Heart right ventricle (tissue), 16 donors: ENCODE measurements around the gene KRT6B. TPM values are rescaled to one million over a fixed set of nuclear protein-coding genes. Genes with fewer than 3 reads are reported as not detected.
"Not testable (repeated sequence)": the region's sequence is repeated elsewhere in the genome, so short reads cannot be mapped to it uniquely, and the experiment has no call there.

Experiments used
- ATAC-seq, 8 donors: fragments of 200-7000 bp; cut with Tn5 transposase; one replicate each; pipeline ENCODE4 v1.9.1; 2020; ENCODE audit warnings: mild to moderate bottlenecking in 8 of 8, moderate library complexity in 8 of 8, moderate number of reproducible peaks in 1 of 8
- DNase-seq, 2 donors: peaks; one replicate each; pipeline ENCODE4 v3.0.0-alpha.2; 2020
- H3K27ac ChIP-seq, 10 donors: fragments of 200-600 bp; sonication (generic) in 2 of 10; one replicate each; pipeline versions ENCODE4 v1.5.0 to v1.8.0; 2020 to 2022; ENCODE audit warnings: mild to moderate bottlenecking in 3 of 10
- H3K27me3 ChIP-seq, 7 donors: fragments of 200-600 bp; one replicate each; pipeline ENCODE4 v1.8.0; 2021 to 2022; ENCODE audit warnings: mild to moderate bottlenecking in 2 of 7
- H3K36me3 ChIP-seq, 9 donors: fragments of 200-600 bp; sonication (generic) in 1 of 9; one replicate each; pipeline versions ENCODE4 v1.5.0 to v1.8.0; 2020 to 2022; ENCODE audit warnings: mild to moderate bottlenecking in 2 of 9
- H3K4me1 ChIP-seq, 9 donors: fragments of 200-600 bp; sonication (generic) in 1 of 9; one replicate each; pipeline versions ENCODE4 v1.5.0 to v1.8.0; 2020 to 2022; ENCODE audit warnings: mild to moderate bottlenecking in 4 of 9
- H3K4me3 ChIP-seq, 10 donors: fragments of 200-600 bp; sonication (generic) in 2 of 10; one replicate each; pipeline versions ENCODE4 v1.5.0 to v1.8.0; 2020 to 2022; ENCODE audit warnings: mild to moderate bottlenecking in 7 of 10, moderate library complexity in 2 of 10
- H3K9me3 ChIP-seq, 11 donors: fragments of 200-600 bp in 10 of 11; sonication (generic) in 2 of 11; one replicate each; pipeline versions ENCODE4 v1.5.0 to v1.8.0; 2013 to 2022; ENCODE audit warnings: mild to moderate bottlenecking in 2 of 11, control low read depth in 1 of 11, moderate library complexity in 1 of 11
- WGBS, 2 donors: extraction: QIAGEN DNeasy Blood & Tissue Kit; methylation state at CpG; one replicate each; pipeline ENCODE4 v1.1.7; 2013; ENCODE audit warnings: inconsistent platforms in 1 of 2; 5-methylcytosine and 5-hydroxymethylcytosine counted together
- intact Hi-C, 10 donors: fragments of 100-400 bp; cut with DNase I; formaldehyde crosslinking; loops; one replicate each; pipeline versions ENCODE4 v1.11.1 to v1.14.2; 2022
- polyA plus RNA-seq, 2 donors: library from polyadenylated mRNA; stranded (reverse); fragments of 200-250 nt; gene quantifications; one replicate each; pipeline ENCODE4 v1.2.3, GENCODE V29; 2013
- total RNA-seq, 10 donors: library from RNA; stranded (reverse); fragmentation: NEBNext Ultra II Directional in 3 of 10; extraction: Animal tissue kit (Norgen Biotek cat#: 25700) in 3 of 10; gene quantifications; one replicate each; pipeline versions ENCODE4 v1.2.1 to v1.2.4, GENCODE V29; 2021 to 2023
- TF ChIP-seq, protein P1 (sequence below), 9 donors: fragments of 200-600 bp; sonication (generic) in 2 of 9; IDR thresholded peaks; one replicate each; pipeline versions ENCODE4 v1.5.0 to v1.8.0; 2021 to 2022; ENCODE audit warnings: antibody characterized with exemption in 9 of 9, mild to moderate bottlenecking in 5 of 9, moderate library complexity in 1 of 9
- donor health status: Arrhythmogenic right ventricular cardiomyopathy.
- donor health status: ischemic (EF 13 %, LVEDD 7.1; RV severe dilation, severe dysfunction).
- donor health status: healthy with polysubstance abuse.
- donor health status: DM: no; HTN: yes; CAD: no.
- donor health status: DM: no; HTN: no; CAD: no.
- donor health status: ischemic (EF 25% LVEDD 6.9; RV normal size, moderate dysfunction).
- donor health status: ischemic (EF 25% LVEDD 5.7; RV mildly dilated, moderate dysfunction).
- donor health status: healthy.
- donor health status: DM: yes; HTN: yes; CAD: no.
- donor health status: Ischemic cardiomyopathy.
- donor health status: ischemic (EF 35%, LVEDD 5.7; RV mildly dilated, moderate dysfunction).
- donor health status: nonischemic (EF 11% LVEDD 7.7; RV severe dilation, severe dysfunction).
- donor health status: DM: yes; HTN: yes; CAD: no.
- donor health status: PGD.
- donor health status: ischemic (EF 29% LVEDD 5.4; RV normal size, mild dysfunction).
- donor health status: nonischemic (EF 23%, LVEDD 6.1; RV moderate dilation, normal function).

Gene KRT6B
- total and polyA plus RNA-seq, 12 donors, result 0.06 TPM; not detected in 11

DNA sequence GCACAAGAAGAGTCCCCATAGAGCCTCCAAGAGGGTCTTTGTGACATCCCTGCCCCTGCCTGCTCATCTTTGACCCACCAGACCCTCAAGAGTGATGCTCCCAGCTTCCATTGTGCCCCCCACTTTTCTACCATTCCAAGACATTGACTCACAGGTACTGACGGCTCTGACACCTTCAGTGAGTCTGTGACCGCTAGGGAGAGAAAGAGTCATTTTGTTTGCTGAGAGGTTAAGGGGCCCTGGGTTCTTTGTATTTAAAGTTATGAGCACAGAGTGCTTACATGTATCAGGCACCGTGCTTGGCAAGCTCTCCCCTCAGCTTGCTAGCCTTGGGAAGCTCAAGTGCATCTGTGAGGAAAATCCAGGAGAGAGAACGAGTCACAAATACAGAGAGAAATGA is 38.7 kb downstream of the KRT6B start:
- TF ChIP-seq, protein P1, sequence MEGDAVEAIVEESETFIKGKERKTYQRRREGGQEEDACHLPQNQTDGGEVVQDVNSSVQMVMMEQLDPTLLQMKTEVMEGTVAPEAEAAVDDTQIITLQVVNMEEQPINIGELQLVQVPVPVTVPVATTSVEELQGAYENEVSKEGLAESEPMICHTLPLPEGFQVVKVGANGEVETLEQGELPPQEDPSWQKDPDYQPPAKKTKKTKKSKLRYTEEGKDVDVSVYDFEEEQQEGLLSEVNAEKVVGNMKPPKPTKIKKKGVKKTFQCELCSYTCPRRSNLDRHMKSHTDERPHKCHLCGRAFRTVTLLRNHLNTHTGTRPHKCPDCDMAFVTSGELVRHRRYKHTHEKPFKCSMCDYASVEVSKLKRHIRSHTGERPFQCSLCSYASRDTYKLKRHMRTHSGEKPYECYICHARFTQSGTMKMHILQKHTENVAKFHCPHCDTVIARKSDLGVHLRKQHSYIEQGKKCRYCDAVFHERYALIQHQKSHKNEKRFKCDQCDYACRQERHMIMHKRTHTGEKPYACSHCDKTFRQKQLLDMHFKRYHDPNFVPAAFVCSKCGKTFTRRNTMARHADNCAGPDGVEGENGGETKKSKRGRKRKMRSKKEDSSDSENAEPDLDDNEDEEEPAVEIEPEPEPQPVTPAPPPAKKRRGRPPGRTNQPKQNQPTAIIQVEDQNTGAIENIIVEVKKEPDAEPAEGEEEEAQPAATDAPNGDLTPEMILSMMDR (IDR thresholded peaks at IDR 0.05), result no peak
- H3K27me3 ChIP-seq, result peaks cover 0 to 25% (median 0%) of the 10 kb centered on the region in 7 donors
- intact Hi-C loops, result no loop called here
- peaks cover 0 to 21% (median 9%) of the 10 kb centered on the region in 9 donors for H3K4me1 ChIP-seq
- H3K27ac ChIP-seq, result no peak overlapping the region
- WGBS, 2 donors, result 54 to 63% methylated on average over 4 of the region's 4 CpGs
- H3K4me3 ChIP-seq, result no peak overlapping the region
- ATAC-seq, result no peak
- H3K36me3 ChIP-seq, result no peaks in the 10 kb centered on the region
- no peaks in the 10 kb centered on the region for H3K9me3 ChIP-seq
- DNase-seq, result no peak

DNA sequence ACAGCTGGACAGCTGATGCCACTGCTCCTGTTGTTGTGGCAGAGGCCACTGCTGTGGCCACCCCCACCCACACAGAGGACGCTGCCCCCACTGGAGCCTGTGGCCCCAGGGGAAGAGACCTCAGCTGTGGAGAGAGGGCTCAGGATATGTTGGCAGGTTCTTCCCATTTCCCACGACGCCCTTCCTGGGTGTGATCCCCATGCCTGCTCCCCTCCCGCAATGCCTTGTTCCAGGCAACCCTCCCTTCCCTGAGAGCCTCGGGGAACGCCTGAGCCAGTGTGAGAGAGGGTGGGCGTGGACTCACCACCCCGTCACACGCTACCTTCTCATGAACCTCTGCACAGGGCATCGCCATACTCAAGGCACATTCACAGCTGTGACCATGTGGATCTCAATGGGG is 40.1 kb downstream of the KRT6B start:
- H3K27me3 ChIP-seq, result peaks cover 0 to 31% (median 0%) of the 10 kb centered on the region in 7 donors
- no peaks in the 10 kb centered on the region for H3K36me3 ChIP-seq
- 79 to 83% methylated on average over 10 of the region's 10 CpGs for WGBS, 2 donors
- H3K27ac ChIP-seq, result no peak overlapping the region
- TF ChIP-seq, protein P1 (IDR thresholded peaks at IDR 0.05), result no peak
- ATAC-seq (no peak), DNase-seq (no peak)
- peaks cover 0 to 14% (median 9%) of the 10 kb centered on the region in 9 donors for H3K4me1 ChIP-seq
- H3K9me3 ChIP-seq, result no peaks in the 10 kb centered on the region
- no peak overlapping the region for H3K4me3 ChIP-seq
- intact Hi-C loops, result no loop called here

DNA sequence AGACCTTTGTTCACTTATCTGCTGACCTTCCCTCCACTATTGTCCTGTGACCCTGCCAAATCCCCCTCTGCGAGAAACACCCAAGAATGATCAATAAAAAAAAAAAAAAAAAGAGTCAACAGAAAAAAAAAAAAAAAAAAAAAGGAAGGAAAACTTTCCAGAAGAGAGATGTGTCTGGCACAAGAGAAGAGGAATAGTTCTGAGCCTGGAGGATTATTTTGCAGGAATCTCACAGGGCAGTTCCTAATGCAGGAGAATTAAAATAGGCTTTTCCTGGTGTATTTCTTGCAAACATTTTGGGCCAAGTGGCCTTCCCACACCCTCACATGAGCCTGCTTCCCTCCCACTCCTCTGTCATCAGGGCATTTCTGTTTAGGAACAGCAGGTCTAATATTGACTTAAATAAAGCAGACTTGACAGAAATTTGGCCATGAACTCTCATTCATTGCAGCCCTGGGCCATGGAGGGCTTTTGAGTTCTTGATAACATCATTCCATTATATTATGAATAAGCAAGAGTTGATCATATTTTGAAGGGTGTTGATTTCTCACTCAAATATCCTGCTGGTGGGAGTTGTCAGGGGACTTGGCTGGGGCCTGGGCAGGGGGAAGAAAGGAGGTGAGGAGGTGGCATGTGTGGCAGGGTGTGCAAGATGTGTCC is 41.2 kb downstream of the KRT6B start:
- H3K4me3 ChIP-seq, ATAC-seq, H3K27ac ChIP-seq, intact Hi-C loops, DNase-seq, H3K9me3 ChIP-seq, H3K36me3 ChIP-seq, H3K4me1 ChIP-seq: not testable (repeated sequence)
- peaks cover 0 to 33% (median 0%) of the 10 kb centered on the region in 7 donors for H3K27me3 ChIP-seq
- WGBS, 2 donors, result no CpG with 5 or more reads among the region's 1 CpG

DNA sequence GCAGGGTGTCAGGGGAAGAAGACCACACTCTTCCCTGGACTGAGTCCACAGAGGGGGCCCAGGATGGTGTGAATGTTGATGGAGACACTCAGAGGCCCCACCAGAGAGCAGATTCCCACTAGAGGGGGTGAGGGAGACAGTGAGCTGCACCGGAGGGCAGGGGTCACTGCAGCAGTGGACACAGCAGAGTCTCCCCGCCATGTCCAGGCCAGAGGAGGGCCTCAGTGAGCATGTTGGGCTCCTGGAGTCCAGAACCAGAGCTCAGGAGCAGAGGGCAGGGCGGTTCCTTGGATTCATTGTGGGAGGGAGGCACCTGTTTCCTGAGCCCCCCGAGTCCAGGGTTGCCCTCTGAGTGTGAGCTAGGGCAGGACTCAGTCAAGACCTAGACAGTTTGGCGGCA is 44.0 kb downstream of the KRT6B start:
- no peak for ATAC-seq
- intact Hi-C loops, result no loop called here
- TF ChIP-seq, protein P1 (IDR thresholded peaks at IDR 0.05), result no peak

DNA sequence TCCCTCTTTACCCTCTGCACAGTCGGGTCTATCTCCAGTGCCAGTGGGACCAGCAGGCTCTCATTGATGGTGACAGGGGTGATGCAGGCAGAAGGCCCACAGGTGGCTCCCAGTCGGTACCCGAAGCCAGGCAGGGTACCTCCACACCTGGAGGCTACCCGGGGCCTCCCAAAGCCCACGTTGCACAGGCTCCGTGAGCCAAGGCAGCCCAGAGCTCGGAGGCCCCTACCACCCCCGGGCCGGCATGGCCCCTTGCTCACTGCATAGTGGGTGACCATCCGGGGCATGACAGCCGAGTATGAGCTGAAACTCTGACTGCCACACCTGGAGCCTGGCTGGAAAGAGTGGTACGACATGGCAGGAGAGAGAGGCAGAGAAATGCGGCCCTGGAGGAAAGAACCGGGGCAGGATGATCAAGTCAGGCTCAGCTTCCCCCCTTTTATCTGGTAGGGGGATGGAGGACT is 46.0 kb downstream of the KRT6B start, which contains the start of gene KRT82:
KRT82 (minus strand) TSS at position 414 of the 464 bp plus-strand sequence; CDS start at position 356, 58 bp downstream.
- Histone ChIP-seq H3K36me3 (no peaks in the 10 kb centered on the region), H3K27me3 (peaks cover 0 to 26% (median 0%) of the 10 kb centered on the region in 7 donors), H3K4me1 (no peaks in the 10 kb centered on the region), H3K4me3 (no peak within 1 kb of the TSS), H3K27ac (no peak within 1 kb of the TSS), H3K9me3 (no peaks in the 10 kb centered on the region)
- intact Hi-C loops, result no loop called here
- no peak for DNase-seq
- TF ChIP-seq, protein P1 (IDR thresholded peaks at IDR 0.05), result no peak
- 92 to 94% methylated on average over 14 of the region's 14 CpGs for WGBS, 2 donors
- no peak for ATAC-seq

More for the DNA sequence above, 44.0 kb downstream of the KRT6B start:
- no peaks in the 10 kb centered on the region for H3K9me3 ChIP-seq
- H3K36me3 ChIP-seq, result no peaks in the 10 kb centered on the region
- H3K27ac ChIP-seq, result no peak overlapping the region
- 80 to 81% methylated on average over 5 of the region's 5 CpGs for WGBS, 2 donors
- DNase-seq, result no peak
- no peaks in the 10 kb centered on the region for H3K4me1 ChIP-seq
- peaks cover 0 to 26% (median 0%) of the 10 kb centered on the region in 7 donors for H3K27me3 ChIP-seq
- H3K4me3 ChIP-seq, result no peak overlapping the region
